Panc1 (cell line): ENCODE data around the gene HSD17B1. TPM values are rescaled to one million over a fixed set of nuclear protein-coding genes. Genes with fewer than 3 reads are reported as not detected.

Experiments
- ATAC-seq: fragments of 200-7000 bp; cut with Tn5 transposase; 2 replicates; pipeline ENCODE4 v1.9.1; 2020; ENCODE audit warnings: mild to moderate bottlenecking, moderate library complexity
- BruUV-seq: library from RNA; stranded (reverse); fragments of 400-500 nt; replicated peaks from 2 replicates; lab custom pipeline; 2021; lab: Mats Ljungman, UMichigan
- CTCF ChIA-PET: fragments of 300-600 bp; sonication (Branson Sonifier 250); formaldehyde crosslinking; loops from one replicate; lab custom pipeline; 2022; ENCODE audit warnings: antibody characterized with exemption; lab: Charles Lee
- POLR2A ChIA-PET: fragments of 300-600 bp; sonication (Branson Sonifier 250); formaldehyde crosslinking; loops from one replicate; lab custom pipeline; 2022; ENCODE audit warnings: antibody characterized with exemption; lab: Charles Lee
- DNase-seq: peaks from one replicate; pipeline ENCODE4 v3.0.0-alpha.2; 2010; ENCODE audit warnings: low read depth, low spot score
- H3K27ac ChIP-seq: 2 replicates; pipeline ENCODE4 v1.5.1; 2011; ENCODE audit warnings: mild to moderate bottlenecking, low read length, inconsistent platforms
- H3K27me3 ChIP-seq: fragments of 200-500 bp; sonication (Bioruptor generic); 2 replicates; pipeline ENCODE4 v1.6.0; 2014; ENCODE audit warnings: low read length, inconsistent platforms; ENCODE audit not compliant: control insufficient read depth, insufficient read depth
- H3K36me3 ChIP-seq: fragments of 200-500 bp; sonication (Bioruptor generic); 2 replicates; pipeline ENCODE4 v1.5.1; 2014; ENCODE audit warnings: inconsistent platforms, mild to moderate bottlenecking, low read length, moderate library complexity; ENCODE audit not compliant: control insufficient read depth, insufficient read depth
- H3K4me1 ChIP-seq: 2 replicates; pipeline ENCODE4 v1.5.1; 2011; ENCODE audit warnings: inconsistent platforms, mild to moderate bottlenecking, low read length, moderate library complexity; ENCODE audit not compliant: control insufficient read depth, insufficient read depth
- H3K4me3 ChIP-seq, 2 experiments: 2 replicates each; pipeline ENCODE4 v1.5.1; 2011 to 2012; ENCODE audit warnings: low read depth in 2 of 2, low read length in 2 of 2, mild to moderate bottlenecking in 2 of 2, inconsistent platforms in 1 of 2, moderate library complexity in 1 of 2
- H3K9me3 ChIP-seq: fragments of 200-500 bp; sonication (Bioruptor generic); 2 replicates; pipeline ENCODE4 v1.5.1; 2014; ENCODE audit warnings: low read depth, mild to moderate bottlenecking, inconsistent platforms, low read length, moderate library complexity; ENCODE audit not compliant: control insufficient read depth, insufficient read depth
- CTCF ChIP-seq: fragments of 450-650 bp; IDR thresholded peaks from 2 replicates; pipeline ENCODE4 v1.5.1; 2017; ENCODE audit warnings: mild to moderate bottlenecking
- POLR2AphosphoS5 ChIP-seq: IDR thresholded peaks from 2 replicates; pipeline ENCODE4 v1.6.1; 2012; ENCODE audit warnings: mild to moderate bottlenecking, low read depth, low read length, moderate library complexity
- SIN3A ChIP-seq: IDR thresholded peaks from 2 replicates; pipeline ENCODE4 v1.6.1; 2012; ENCODE audit warnings: low read depth, mild to moderate bottlenecking, low read length, moderate library complexity, borderline replicate concordance; ENCODE audit not compliant: insufficient read depth
- TCF7L2 ChIP-seq: IDR thresholded peaks from 2 replicates; pipeline ENCODE4 v1.6.1; 2011; ENCODE audit warnings: mild to moderate bottlenecking, low read depth, low read length, inconsistent platforms
- in situ Hi-C: cut with HindIII; loops from 2 replicates; pipeline ENCODE4 v1.10.0; 2016; ENCODE audit warnings: low sequenced_read_pairs, low pct_unique_long_range_greater_than_20kb
- intact Hi-C: fragments of 100-400 bp; cut with micrococcal nuclease; formaldehyde crosslinking; loops from one replicate; pipeline ENCODE4 v1.10.0; 2022; ENCODE audit not compliant: unreplicated experiment
- total RNA-seq: library from RNA; stranded (reverse); gene quantifications from one replicate; pipeline ENCODE4 v1.2.1, GENCODE V29; 2021; ENCODE audit not compliant: unreplicated experiment
- TF ChIP-seq, protein P1 (sequence below), 2 experiments: IDR thresholded peaks; 2 replicates each; pipeline ENCODE4 v1.6.1; 2011 to 2012; ENCODE audit warnings: low read depth in 2 of 2, control low read depth in 1 of 2, low read length in 1 of 2, mild to moderate bottlenecking in 1 of 2, moderate library complexity in 1 of 2; ENCODE audit not compliant: insufficient read depth in 1 of 2

HSD17B1 gene
- total RNA-seq, 1 experiment from 2014 or later: 5.4 TPM

- Histone ChIP-seq H3K27me3 (no peaks in the 10 kb centered on the region), H3K4me1 (peaks cover 27% of the 10 kb centered on the region), H3K4me3 (no peak overlapping the region), H3K36me3 (no peaks in the 10 kb centered on the region), H3K9me3 (no peaks in the 10 kb centered on the region), H3K27ac (peak overlapping the region; percentile 79; the same call in 1 of the 2 replicates)
- in situ Hi-C loops (no loop called here), intact Hi-C loops (loop anchor here (10.0 kb wide), 2 partner anchors 103 to 213 kb away; partner anchors contain the start of gene CAVIN1)
- CTCF ChIA-PET: interaction anchor here (0.6 to 0.7 kb wide), 2 partner anchors 10 to 121 kb away, joined by 5 to 6 read pairs; no protein-coding TSS in a partner anchor
- POLR2A ChIA-PET: interaction anchor here (0.6 kb wide), 1 partner anchor 198 kb away, joined by 5 read pairs; no protein-coding TSS in a partner anchor
- BruUV-seq: no TSS peak
- TF ChIP-seq SIN3A: no peak
- no peak for TF ChIP-seq POLR2AphosphoS5
- TF ChIP-seq TCF7L2: no peak
- TF ChIP-seq, protein P1, sequence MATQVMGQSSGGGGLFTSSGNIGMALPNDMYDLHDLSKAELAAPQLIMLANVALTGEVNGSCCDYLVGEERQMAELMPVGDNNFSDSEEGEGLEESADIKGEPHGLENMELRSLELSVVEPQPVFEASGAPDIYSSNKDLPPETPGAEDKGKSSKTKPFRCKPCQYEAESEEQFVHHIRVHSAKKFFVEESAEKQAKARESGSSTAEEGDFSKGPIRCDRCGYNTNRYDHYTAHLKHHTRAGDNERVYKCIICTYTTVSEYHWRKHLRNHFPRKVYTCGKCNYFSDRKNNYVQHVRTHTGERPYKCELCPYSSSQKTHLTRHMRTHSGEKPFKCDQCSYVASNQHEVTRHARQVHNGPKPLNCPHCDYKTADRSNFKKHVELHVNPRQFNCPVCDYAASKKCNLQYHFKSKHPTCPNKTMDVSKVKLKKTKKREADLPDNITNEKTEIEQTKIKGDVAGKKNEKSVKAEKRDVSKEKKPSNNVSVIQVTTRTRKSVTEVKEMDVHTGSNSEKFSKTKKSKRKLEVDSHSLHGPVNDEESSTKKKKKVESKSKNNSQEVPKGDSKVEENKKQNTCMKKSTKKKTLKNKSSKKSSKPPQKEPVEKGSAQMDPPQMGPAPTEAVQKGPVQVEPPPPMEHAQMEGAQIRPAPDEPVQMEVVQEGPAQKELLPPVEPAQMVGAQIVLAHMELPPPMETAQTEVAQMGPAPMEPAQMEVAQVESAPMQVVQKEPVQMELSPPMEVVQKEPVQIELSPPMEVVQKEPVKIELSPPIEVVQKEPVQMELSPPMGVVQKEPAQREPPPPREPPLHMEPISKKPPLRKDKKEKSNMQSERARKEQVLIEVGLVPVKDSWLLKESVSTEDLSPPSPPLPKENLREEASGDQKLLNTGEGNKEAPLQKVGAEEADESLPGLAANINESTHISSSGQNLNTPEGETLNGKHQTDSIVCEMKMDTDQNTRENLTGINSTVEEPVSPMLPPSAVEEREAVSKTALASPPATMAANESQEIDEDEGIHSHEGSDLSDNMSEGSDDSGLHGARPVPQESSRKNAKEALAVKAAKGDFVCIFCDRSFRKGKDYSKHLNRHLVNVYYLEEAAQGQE (IDR thresholded peaks at IDR 0.05; ENCODE audit: insufficient read depth in 1 of 2, low read depth in 2 of 2, low read length in 1 of 2): no peak
- no peak for TF ChIP-seq CTCF
- no peak for ATAC-seq
- no peak for DNase-seq
These were observed 24.8 kb upstream of the HSD17B1 start for GRCh38 chr17:42527932-42528331.

- CTCF ChIA-PET: no interaction called here
- intact Hi-C loops (loop anchor here (10.0 kb wide), 2 partner anchors 104 to 214 kb away; partner anchors contain the start of gene CAVIN1), in situ Hi-C loops (no loop called here)
- Histone ChIP-seq H3K27me3 (no peaks in the 10 kb centered on the region), H3K27ac (peak overlapping the region; percentile 65), H3K4me3 (no peak overlapping the region), H3K9me3 (no peaks in the 10 kb centered on the region), H3K4me1 (peaks cover 27% of the 10 kb centered on the region), H3K36me3 (no peaks in the 10 kb centered on the region)
- DNase-seq: no peak
- BruUV-seq: no TSS peak
- no peak for ATAC-seq
- POLR2A ChIA-PET: no interaction called here
- TF ChIP-seq SIN3A (no peak), POLR2AphosphoS5 (no peak), TCF7L2 (no peak), CTCF (no peak)
- TF ChIP-seq, protein P1 (IDR thresholded peaks at IDR 0.05; ENCODE audit: insufficient read depth in 1 of 2, low read depth in 2 of 2, low read length in 1 of 2): no peak
These were observed 23.7 kb upstream of the HSD17B1 start for GRCh38 chr17:42529061-42529460.
